Gastroesophageal sphincter (tissue), 3 donors: ENCODE measurements around the gene CLEC4A.
"Not testable (repeated sequence)": the region's sequence is repeated elsewhere in the genome, so short reads cannot be mapped to it uniquely, and the experiment has no call there.

Experiments
- EP300 ChIP-seq: sonication (generic); formaldehyde crosslinking; IDR thresholded peaks from one replicate; pipeline ENCODE4 v1.6.1; 2017; ENCODE audit warnings: antibody characterized with exemption, mild to moderate bottlenecking
- POLR2A ChIP-seq, 2 donors: fragments of 450-650 bp; IDR thresholded peaks; one replicate each; pipeline ENCODE4 v1.6.1; 2017; ENCODE audit warnings: antibody characterized with exemption in 2 of 2, mild to moderate bottlenecking in 2 of 2, moderate library complexity in 1 of 2
- TF ChIP-seq, protein P1 (sequence below), 4 experiments: fragments of 200-600 bp in 2 of 4; fragments of 450-650 bp in 2 of 4; sonication (generic) in 1 of 4; IDR thresholded peaks; one replicate each; pipeline ENCODE4 v1.5.1; 2017 to 2019; ENCODE audit warnings: antibody characterized with exemption in 4 of 4, mild to moderate bottlenecking in 2 of 4, moderate library complexity in 2 of 4

DNA sequence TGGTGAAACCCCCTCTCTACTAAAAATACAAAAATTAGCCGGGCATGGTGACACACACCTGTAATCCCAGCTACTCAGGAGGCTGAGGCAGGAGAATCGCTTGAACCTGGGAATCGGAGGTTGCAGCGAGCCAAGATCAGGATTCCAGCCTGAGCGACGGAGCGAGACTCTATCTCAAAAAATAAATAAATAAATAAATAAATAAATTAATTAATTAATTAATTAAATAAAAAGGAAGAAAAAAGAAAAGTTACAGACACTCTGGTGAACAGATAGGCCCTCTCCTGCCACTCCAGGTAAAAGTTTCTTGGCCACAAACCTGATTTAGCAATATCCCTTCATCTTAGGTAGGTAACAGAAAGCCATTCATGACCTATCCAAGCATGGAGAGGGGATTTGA is 59.5 kb downstream of the CLEC4A start:
- TF ChIP-seq, protein P1, sequence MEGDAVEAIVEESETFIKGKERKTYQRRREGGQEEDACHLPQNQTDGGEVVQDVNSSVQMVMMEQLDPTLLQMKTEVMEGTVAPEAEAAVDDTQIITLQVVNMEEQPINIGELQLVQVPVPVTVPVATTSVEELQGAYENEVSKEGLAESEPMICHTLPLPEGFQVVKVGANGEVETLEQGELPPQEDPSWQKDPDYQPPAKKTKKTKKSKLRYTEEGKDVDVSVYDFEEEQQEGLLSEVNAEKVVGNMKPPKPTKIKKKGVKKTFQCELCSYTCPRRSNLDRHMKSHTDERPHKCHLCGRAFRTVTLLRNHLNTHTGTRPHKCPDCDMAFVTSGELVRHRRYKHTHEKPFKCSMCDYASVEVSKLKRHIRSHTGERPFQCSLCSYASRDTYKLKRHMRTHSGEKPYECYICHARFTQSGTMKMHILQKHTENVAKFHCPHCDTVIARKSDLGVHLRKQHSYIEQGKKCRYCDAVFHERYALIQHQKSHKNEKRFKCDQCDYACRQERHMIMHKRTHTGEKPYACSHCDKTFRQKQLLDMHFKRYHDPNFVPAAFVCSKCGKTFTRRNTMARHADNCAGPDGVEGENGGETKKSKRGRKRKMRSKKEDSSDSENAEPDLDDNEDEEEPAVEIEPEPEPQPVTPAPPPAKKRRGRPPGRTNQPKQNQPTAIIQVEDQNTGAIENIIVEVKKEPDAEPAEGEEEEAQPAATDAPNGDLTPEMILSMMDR (IDR thresholded peaks at IDR 0.05) = not testable (repeated sequence)
- not testable (repeated sequence) for TF ChIP-seq EP300; POLR2A (IDR thresholded peaks at IDR 0.05)
